Endodermal cell (in vitro differentiated cells): ENCODE results near the gene GET4. TPM values are rescaled to one million over a fixed set of nuclear protein-coding genes. Genes with fewer than 3 reads are reported as not detected.

Experiments
- DNase-seq: peaks from one replicate; pipeline ENCODE4 v3.0.0-alpha.2; 2017
- H3K27ac ChIP-seq: 2 replicates; pipeline ENCODE4 v1.5.1; 2013; ENCODE audit warnings: mild to moderate bottlenecking, low read depth, low read length, moderate library complexity
- H3K27me3 ChIP-seq: 2 replicates; pipeline ENCODE4 v1.6.1; 2013; ENCODE audit warnings: mild to moderate bottlenecking, low read length, moderate library complexity; ENCODE audit not compliant: insufficient read depth, control insufficient read depth, poor library complexity, severe bottlenecking
- H3K36me3 ChIP-seq: 2 replicates; pipeline ENCODE4 v1.7.0; 2013; ENCODE audit warnings: mild to moderate bottlenecking, low read length, moderate library complexity; ENCODE audit not compliant: control insufficient read depth, insufficient read depth
- H3K4me1 ChIP-seq: one replicate; pipeline ENCODE4 v1.7.0; 2013; ENCODE audit warnings: low read length; ENCODE audit not compliant: control insufficient read depth, insufficient read depth
- H3K4me3 ChIP-seq: 2 replicates; pipeline ENCODE4 v1.5.1; 2013; ENCODE audit warnings: mild to moderate bottlenecking, low read length, moderate library complexity
- H3K9ac ChIP-seq: 2 replicates; pipeline ENCODE4 v1.6.1; 2013; ENCODE audit warnings: mild to moderate bottlenecking, low read length, moderate library complexity; ENCODE audit not compliant: poor library complexity, severe bottlenecking; ENCODE audit errors: extremely low read depth
- H3K9me3 ChIP-seq: 2 replicates; pipeline ENCODE4 v1.6.1; 2013; ENCODE audit warnings: mild to moderate bottlenecking, low read length, moderate library complexity; ENCODE audit not compliant: control insufficient read depth
- H3K27ac Mint-ChIP-seq: 2 replicates; pipeline ENCODE4 v1.8.0; 2020; ENCODE audit warnings: mixed read lengths
- H3K27me3 Mint-ChIP-seq: 2 replicates; pipeline ENCODE4 v1.8.0; 2021; ENCODE audit warnings: mild to moderate bottlenecking, mixed read lengths; ENCODE audit not compliant: insufficient read depth
- H3K36me3 Mint-ChIP-seq: 2 replicates; pipeline ENCODE4 v1.8.0; 2020; ENCODE audit warnings: low read depth, mixed read lengths
- H3K4me1 Mint-ChIP-seq: 2 replicates; pipeline ENCODE4 v1.8.0; 2020; ENCODE audit warnings: mixed read lengths
- H3K4me3 Mint-ChIP-seq: 2 replicates; pipeline ENCODE4 v1.8.0; 2020; ENCODE audit warnings: mild to moderate bottlenecking, moderate library complexity, mixed read lengths
- H3K9me3 Mint-ChIP-seq: 2 replicates; pipeline ENCODE4 v1.8.0; 2020; ENCODE audit warnings: mild to moderate bottlenecking, mixed read lengths
- CTCF ChIP-seq: fragments of 200-600 bp; sonication (generic); conservative IDR thresholded peaks from 2 replicates; pipeline ENCODE4 v1.5.0; 2021; ENCODE audit warnings: antibody characterized with exemption, mild to moderate bottlenecking
- WGBS, 2 experiments: methylation state at CpG; one replicate each; pipeline versions ENCODE4 v1.1.5 to v1.1.7; 2013; ENCODE audit warnings: missing lambda C conversion rate in 2 of 2, mixed read lengths in 1 of 2; ENCODE audit not compliant: insufficient coverage in 1 of 2, insufficient read length in 1 of 2; 5-methylcytosine and 5-hydroxymethylcytosine counted together
- total RNA-seq, 2 donors: library from RNA; stranded (reverse); fragmentation: NEBNext Ultra II Directional in 1 of 2; extraction: Animal tissue kit (Norgen Biotek cat#: 25700) in 1 of 2; gene quantifications; 2 replicates in 1 of 2; 3 replicates in 1 of 2; pipeline ENCODE4 v1.2.1, GENCODE V29; 2021

The GET4 gene
- total RNA-seq, 2 donors from 2014 or later: 73.3 to 84.3 TPM

DNA sequence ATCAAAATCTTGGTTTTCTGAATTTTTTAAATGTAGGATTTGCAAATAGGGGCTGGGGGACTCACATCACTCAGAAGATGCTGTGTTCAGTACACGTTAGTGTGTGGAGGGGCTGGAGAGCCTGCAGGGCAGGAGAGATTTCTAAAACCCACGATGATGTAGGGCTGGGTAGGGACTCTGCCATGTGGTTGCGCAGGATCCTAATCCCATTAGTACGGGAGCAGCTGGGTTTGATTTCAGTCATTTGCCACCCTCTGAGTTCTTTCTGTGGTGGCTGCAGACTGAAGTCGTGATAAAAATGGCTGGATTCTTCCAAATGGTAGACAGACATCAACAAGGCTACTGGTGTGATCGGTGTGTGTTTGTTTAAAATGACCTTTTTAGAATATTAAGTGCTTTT lies 14.2 kb upstream of the GET4 start:
- no peaks in the 10 kb centered on the region for H3K9me3 ChIP-seq
- no peak overlapping the region for H3K27ac Mint-ChIP-seq
- H3K4me1 Mint-ChIP-seq: no peaks in the 10 kb centered on the region
- no peak overlapping the region for H3K4me3 Mint-ChIP-seq
- no peak overlapping the region for H3K9ac ChIP-seq
- H3K4me3 ChIP-seq: no peak overlapping the region
- H3K27ac ChIP-seq: no peak overlapping the region
- H3K4me1 ChIP-seq: no peaks in the 10 kb centered on the region
- H3K27me3 ChIP-seq: no peaks in the 10 kb centered on the region
- no peak for DNase-seq
- no peaks in the 10 kb centered on the region for H3K9me3 Mint-ChIP-seq
- WGBS, 2 experiments: 95 to 96% methylated on average over 6 of the region's 6 CpGs
- peaks cover 84% of the 10 kb centered on the region for H3K36me3 Mint-ChIP-seq
- peaks cover 78% of the 10 kb centered on the region for H3K36me3 ChIP-seq
- H3K27me3 Mint-ChIP-seq: no peaks in the 10 kb centered on the region
- TF ChIP-seq CTCF: no peak

GRCh38 chr7:863106-863505 lies 13.2 kb upstream of the GET4 start:
- Mint-ChIP-seq H3K27me3 (no peaks in the 10 kb centered on the region), H3K4me1 (no peaks in the 10 kb centered on the region), H3K27ac (no peak overlapping the region), H3K4me3 (no peak overlapping the region), H3K36me3 (peaks cover 87% of the 10 kb centered on the region), H3K9me3 (no peaks in the 10 kb centered on the region)
- Histone ChIP-seq H3K27me3 (no peaks in the 10 kb centered on the region), H3K27ac (no peak overlapping the region), H3K36me3 (peaks cover 82% of the 10 kb centered on the region), H3K4me1 (no peaks in the 10 kb centered on the region), H3K9ac (no peak overlapping the region), H3K9me3 (no peaks in the 10 kb centered on the region), H3K4me3 (no peak overlapping the region)
- 92% methylated on average over 10 to 16 of the region's 16 CpGs for WGBS, 2 experiments
- no peak for TF ChIP-seq CTCF
- DNase-seq: no peak

GRCh38 chr7:865921-866320 lies 10.4 kb upstream of the GET4 start:
- Histone ChIP-seq H3K4me1 (no peaks in the 10 kb centered on the region), H3K9me3 (no peaks in the 10 kb centered on the region), H3K9ac (no peak overlapping the region), H3K27ac (no peak overlapping the region), H3K36me3 (peaks cover 76% of the 10 kb centered on the region), H3K4me3 (no peak overlapping the region), H3K27me3 (no peaks in the 10 kb centered on the region)
- Mint-ChIP-seq H3K4me1 (no peaks in the 10 kb centered on the region), H3K9me3 (no peaks in the 10 kb centered on the region), H3K36me3 (peaks cover 80% of the 10 kb centered on the region), H3K27me3 (no peaks in the 10 kb centered on the region), H3K27ac (no peak overlapping the region), H3K4me3 (no peak overlapping the region)
- DNase-seq: no peak
- no peak for TF ChIP-seq CTCF
- 95 to 96% methylated on average over 19 to 25 of the region's 25 CpGs for WGBS, 2 experiments
